Naive thymus-derived CD4-positive, alpha-beta T cell (primary cell): ENCODE measurements around the gene NEK3. TPM values are rescaled to one million over a fixed set of nuclear protein-coding genes. Genes with fewer than 3 reads are reported as not detected.
"Not testable (repeated sequence)": the region's sequence is repeated elsewhere in the genome, so short reads cannot be mapped to it uniquely, and the experiment has no call there.

Experiments
- ATAC-seq: fragments of 150-1000 bp; cut with Tn5 transposase; 2 replicates; pipeline ENCODE4 v1.10.0; 2021; ENCODE audit warnings: mild to moderate bottlenecking, moderate library complexity
- CTCF ChIA-PET: fragments of 350-600 bp; sonication (Branson Sonifier 250); formaldehyde crosslinking; loops from one replicate; lab custom pipeline; 2021; ENCODE audit warnings: antibody characterized with exemption; lab: Charles Lee
- POLR2A ChIA-PET: fragments of 350-600 bp; sonication (Branson Sonifier 250); formaldehyde crosslinking; loops from one replicate; lab custom pipeline; 2021; ENCODE audit warnings: antibody characterized with exemption, inconsistent platforms; lab: Charles Lee
- DNase-seq, 9 donors: peaks; one replicate each; pipeline versions ENCODE4 v3.0.0 to v3.0.0-alpha.2; 2020 to 2022; ENCODE audit warnings: mixed read lengths in 1 of 9
- H3K27ac ChIP-seq: one replicate; pipeline ENCODE4 v1.7.0; 2013; ENCODE audit warnings: mild to moderate bottlenecking, low read depth, low read length, moderate library complexity
- H3K27me3 ChIP-seq, 2 donors: one replicate each; pipeline ENCODE4 v1.7.0; 2013; ENCODE audit warnings: low read length in 2 of 2, mild to moderate bottlenecking in 2 of 2, moderate library complexity in 2 of 2; ENCODE audit not compliant: control insufficient read depth in 2 of 2, insufficient read depth in 2 of 2
- H3K36me3 ChIP-seq, 3 experiments: 1 replicate in 2 of 3; 2 replicates in 1 of 3; pipeline ENCODE4 v1.7.0; 2013; ENCODE audit warnings: low read length in 3 of 3, mild to moderate bottlenecking in 3 of 3, moderate library complexity in 1 of 3; ENCODE audit not compliant: insufficient read depth in 3 of 3, control insufficient read depth in 2 of 3
- H3K4me1 ChIP-seq, 2 donors: one replicate each; pipeline ENCODE4 v1.7.0; 2013; ENCODE audit warnings: low read length in 2 of 2, mild to moderate bottlenecking in 2 of 2, moderate library complexity in 1 of 2; ENCODE audit not compliant: control insufficient read depth in 2 of 2, insufficient read depth in 2 of 2
- H3K4me3 ChIP-seq: 2 replicates; pipeline ENCODE4 v1.7.0; 2013; ENCODE audit warnings: mild to moderate bottlenecking, low read length
- H3K9me3 ChIP-seq, 3 experiments: 1 replicate in 2 of 3; 2 replicates in 1 of 3; pipeline ENCODE4 v1.7.0; 2013; ENCODE audit warnings: low read length in 3 of 3; ENCODE audit not compliant: control insufficient read depth in 2 of 3
- H3K27ac Mint-ChIP-seq, 9 donors: one replicate each; pipeline ENCODE4 v1.8.0; 2020 to 2022; ENCODE audit warnings: mixed read lengths in 9 of 9, mild to moderate bottlenecking in 8 of 9, moderate library complexity in 5 of 9, inconsistent platforms in 2 of 9
- H3K27me3 Mint-ChIP-seq, 5 donors: one replicate each; pipeline ENCODE4 v1.8.0; 2021 to 2022; ENCODE audit warnings: mixed read lengths in 5 of 5, mild to moderate bottlenecking in 1 of 5
- H3K36me3 Mint-ChIP-seq, 5 donors: one replicate each; pipeline ENCODE4 v1.8.0; 2020 to 2022; ENCODE audit warnings: mixed read lengths in 5 of 5, mild to moderate bottlenecking in 3 of 5, inconsistent platforms in 1 of 5
- H3K4me1 Mint-ChIP-seq, 7 donors: one replicate each; pipeline ENCODE4 v1.8.0; 2020 to 2022; ENCODE audit warnings: mixed read lengths in 7 of 7, mild to moderate bottlenecking in 3 of 7, inconsistent platforms in 1 of 7
- H3K4me3 Mint-ChIP-seq, 10 donors: one replicate each; pipeline ENCODE4 v1.8.0; 2020 to 2022; ENCODE audit warnings: mild to moderate bottlenecking in 10 of 10, mixed read lengths in 10 of 10, moderate library complexity in 6 of 10, inconsistent platforms in 2 of 10
- H3K9me3 Mint-ChIP-seq, 11 donors: one replicate each; pipeline ENCODE4 v1.8.0; 2020 to 2022; ENCODE audit warnings: mixed read lengths in 11 of 11, mild to moderate bottlenecking in 4 of 11, inconsistent platforms in 1 of 11, moderate library complexity in 1 of 11
- intact Hi-C, 2 donors: fragments of 100-400 bp; cut with micrococcal nuclease; formaldehyde crosslinking; loops; one replicate each; pipeline ENCODE4 v1.15.1; 2023
- polyA plus RNA-seq, 2 donors: library from polyadenylated mRNA; unstranded; fragments of 300-500 nt; fragmentation: Illumina TruSeq; gene quantifications; one replicate each; pipeline ENCODE4 v1.2.3, GENCODE V29; 2021
- total RNA-seq, 6 experiments: library from RNA in 5 of 6; stranded (reverse) in 5 of 6; gene quantifications; 1 replicate in 5 of 6; 2 replicates in 1 of 6; pipeline ENCODE4 v1.2.3 and lab custom pipeline; 2021 to 2026

The NEK3 gene
- total and polyA plus RNA-seq, 7 experiments from 2014 or later: 4.4 to 17.5 (median 5.0) TPM

GRCh38 chr13:52202506-52202905 lies 43.1 kb upstream of the NEK3 start:
- H3K9me3 ChIP-seq, H3K4me3 ChIP-seq, H3K4me1 ChIP-seq, ATAC-seq, intact Hi-C loops, H3K4me3 Mint-ChIP-seq, H3K36me3 ChIP-seq, POLR2A ChIA-PET, H3K9me3 Mint-ChIP-seq, H3K27me3 Mint-ChIP-seq, H3K27ac ChIP-seq, DNase-seq, H3K27ac Mint-ChIP-seq, H3K27me3 ChIP-seq, H3K36me3 Mint-ChIP-seq: not testable (repeated sequence)
- peaks cover 0 to 11% (median 7%) of the 10 kb centered on the region in 7 donors for H3K4me1 Mint-ChIP-seq
- CTCF ChIA-PET: interaction anchor here (0.7 to 2.6 kb wide), 5 partner anchors 76 to 390 kb away, joined by 3 to 11 read pairs (median 5); no protein-coding TSS in a partner anchor

- peak in 7 of 9 donors; percentile 31 to 66 (median 54) for DNase-seq
- not testable (repeated sequence) for H3K27ac ChIP-seq, H3K27me3 ChIP-seq, H3K4me3 ChIP-seq, H3K4me1 ChIP-seq, H3K9me3 ChIP-seq, H3K4me3 Mint-ChIP-seq, H3K36me3 Mint-ChIP-seq, H3K36me3 ChIP-seq, H3K9me3 Mint-ChIP-seq, H3K27me3 Mint-ChIP-seq
- intact Hi-C loops: loop anchor here (1.0 kb wide), 3 partner anchors 200 to 356 kb away; partner anchors contain the start of gene TMEM272 (in 1 of the 2)
- peaks cover 0 to 11% (median 7%) of the 10 kb centered on the region in 7 donors for H3K4me1 Mint-ChIP-seq
- ChIA-PET POLR2A (interaction anchor here (0.7 kb wide), 1 partner anchor 44 kb away, joined by 3 read pairs; no protein-coding TSS in a partner anchor), CTCF (interaction anchor here (0.6 to 2.6 kb wide), 10 partner anchors 13 to 483 kb away, joined by 3 to 11 read pairs (median 4); partner anchors contain the start of gene NEK3)
- H3K27ac Mint-ChIP-seq: peak overlapping the region in 4 of 9 donors; percentile 10 to 63 (median 24)
- ATAC-seq: peak; percentile 83
Observed at GRCh38 chr13:52201439-52202193, 42.2 kb upstream of the NEK3 start.

- peaks cover 0 to 7% (median 0%) of the 10 kb centered on the region in 3 experiments for H3K36me3 ChIP-seq
- Mint-ChIP-seq H3K9me3 (peaks cover 0 to 1% (median 0%) of the 10 kb centered on the region in 11 donors), H3K4me3 (peak overlapping the region; percentile 88 to 99 (median 98)), H3K4me1 (peaks cover 15 to 33% (median 30%) of the 10 kb centered on the region in 7 donors), H3K27me3 (peaks cover 0 to 3% (median 0%) of the 10 kb centered on the region in 5 donors), H3K36me3 (peaks cover 0 to 2% (median 0%) of the 10 kb centered on the region in 5 donors), H3K27ac (peak overlapping the region in 7 of 9 donors; percentile 76 to 98 (median 95))
- ChIA-PET POLR2A (interaction anchor here (0.7 to 3.1 kb wide), 6 partner anchors 36 to 742 kb away, joined by 3 to 15 read pairs (median 7); partner anchors contain the start of genes INTS6, NEK3, SUGT1 and VPS36), CTCF (interaction anchor here (1.2 kb wide), 1 partner anchor 66 kb away, joined by 3 read pairs; the partner anchor contains the start of gene NEK5)
- H3K9me3 ChIP-seq: no peaks in the 10 kb centered on the region
- DNase-seq (peak; percentile 29 to 54 (median 42)), ATAC-seq (peak; percentile 71)
- intact Hi-C loops: loop anchor here (1.0 to 10.0 kb wide), 8 partner anchors 41 to 1301 kb away; partner anchors contain the start of genes INTS6 (in 1 of the 2), NEK5 (in 1 of the 2) and SUGT1 (in 1 of the 2)
- H3K27ac ChIP-seq: peak overlapping the region; percentile 78
- no peaks in the 10 kb centered on the region for H3K27me3 ChIP-seq
- no peaks in the 10 kb centered on the region for H3K4me1 ChIP-seq
- H3K4me3 ChIP-seq: peak overlapping the region; percentile 67
Observed at GRCh38 chr13:52195401-52195837, 36.0 kb upstream of the NEK3 start.

- CTCF ChIA-PET: interaction anchor here (0.6 to 1.2 kb wide), 3 partner anchors 65 to 370 kb away, joined by 3 to 4 read pairs (median 3); partner anchors contain the start of gene NEK5
- DNase-seq (peak; percentile 77 to 92 (median 84)), ATAC-seq (peak; percentile 94)
- Mint-ChIP-seq H3K9me3 (peaks cover 0 to 1% (median 0%) of the 10 kb centered on the region in 11 donors), H3K27me3 (peaks cover 0 to 3% (median 0%) of the 10 kb centered on the region in 5 donors), H3K36me3 (peaks cover 0 to 2% (median 0%) of the 10 kb centered on the region in 5 donors), H3K4me1 (peaks cover 15 to 42% (median 37%) of the 10 kb centered on the region in 7 donors), H3K27ac (peak overlapping the region; percentile 90 to 98 (median 95)), H3K4me3 (peak overlapping the region; percentile 88 to 99 (median 98))
- H3K27ac ChIP-seq: peak overlapping the region; percentile 78
- peaks cover 0 to 7% (median 0%) of the 10 kb centered on the region in 3 experiments for H3K36me3 ChIP-seq
- no peaks in the 10 kb centered on the region for H3K27me3 ChIP-seq
- intact Hi-C loops: loop anchor here (1.0 to 10.0 kb wide), 12 partner anchors 35 to 1300 kb away; partner anchors contain the start of genes ALG11 (in 2 of the 2), CKAP2 (in 2 of the 2), NEK3 (in 2 of the 2) and WDFY2 (in 2 of the 2)
- peak overlapping the region; percentile 67 for H3K4me3 ChIP-seq
- H3K4me1 ChIP-seq: no peaks in the 10 kb centered on the region
- POLR2A ChIA-PET: interaction anchor here (0.6 to 3.1 kb wide), 16 partner anchors 34 to 780 kb away, joined by 3 to 15 read pairs (median 4); partner anchors contain the start of genes ALG11, INTS6, NEK3 and SUGT1
- no peaks in the 10 kb centered on the region for H3K9me3 ChIP-seq
Observed at GRCh38 chr13:52194184-52194868, 34.9 kb upstream of the NEK3 start.

- peak in 6 of 9 donors; percentile 18 to 31 (median 25) for DNase-seq
- peak; percentile 37 for ATAC-seq
- H3K36me3 Mint-ChIP-seq, H3K9me3 ChIP-seq, H3K27me3 Mint-ChIP-seq, H3K4me1 ChIP-seq, H3K9me3 Mint-ChIP-seq, H3K27me3 ChIP-seq: not testable (repeated sequence)
- ChIA-PET POLR2A (interaction anchor here (0.9 to 3.1 kb wide), 10 partner anchors 34 to 741 kb away, joined by 3 to 15 read pairs (median 4); partner anchors contain the start of genes ALG11, INTS6, NEK3 and SUGT1), CTCF (interaction anchor here (0.6 kb wide), 1 partner anchor 369 kb away, joined by 3 read pairs; no protein-coding TSS in a partner anchor)
- Mint-ChIP-seq H3K4me1 (peaks cover 20 to 44% (median 41%) of the 10 kb centered on the region in 7 donors), H3K4me3 (peak overlapping the region; percentile 88 to 99 (median 98)), H3K27ac (peak overlapping the region; percentile 90 to 98 (median 95))
- Histone ChIP-seq H3K36me3 (peaks cover 0 to 11% (median 0%) of the 10 kb centered on the region in 3 experiments), H3K4me3 (peak overlapping the region; percentile 67), H3K27ac (peak overlapping the region; percentile 78)
- intact Hi-C loops: loop anchor here (1.0 to 10.0 kb wide), 13 partner anchors 34 to 1299 kb away; partner anchors contain the start of genes ALG11 (in 2 of the 2), CKAP2 (in 2 of the 2), NEK3 (in 2 of the 2) and WDFY2 (in 2 of the 2)
Observed at GRCh38 chr13:52193587-52194183, 34.3 kb upstream of the NEK3 start.
